ENCODE measurements around the gene BCL2.

The BCL2 gene

DNA sequence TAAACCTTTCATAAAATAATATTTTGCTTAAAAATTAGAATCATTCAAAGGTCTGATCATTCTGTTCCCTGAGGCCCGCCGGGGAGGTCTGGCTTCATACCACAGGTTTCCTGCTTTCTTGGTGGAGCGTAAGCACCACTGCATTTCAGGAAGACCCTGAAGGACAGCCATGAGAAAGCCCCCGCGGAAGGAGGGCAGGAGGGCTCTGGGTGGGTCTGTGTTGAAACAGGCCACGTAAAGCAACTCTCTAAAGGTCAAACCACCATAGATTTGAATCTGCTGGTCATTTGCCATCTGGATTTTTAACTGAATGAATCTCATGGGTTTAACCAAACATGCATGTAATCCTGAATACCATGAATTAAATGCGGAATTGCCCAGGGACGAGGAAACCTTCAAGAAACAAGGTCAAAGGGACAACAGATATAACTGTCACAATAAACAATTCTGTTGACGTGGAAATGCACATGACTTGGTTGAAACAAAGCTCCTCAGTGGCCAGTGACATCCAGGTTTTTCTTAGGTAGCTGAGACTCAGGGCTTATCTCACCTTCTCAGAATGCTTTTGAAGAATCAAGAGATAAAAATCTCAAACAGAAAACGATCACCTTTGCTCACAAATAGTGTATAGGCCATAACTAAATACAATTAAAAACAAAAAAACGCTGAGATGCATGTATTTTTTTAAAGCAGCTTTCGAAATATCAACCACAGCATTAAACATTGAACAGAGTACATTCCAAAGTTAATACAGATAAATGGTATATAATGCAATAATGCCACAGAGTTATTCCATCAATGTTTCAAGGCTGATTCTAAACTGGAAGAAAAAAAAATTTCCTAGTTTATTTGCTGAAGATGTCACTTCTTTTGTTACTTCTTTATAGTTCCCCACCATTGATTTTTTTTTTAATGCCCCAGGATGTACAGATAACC lies 193.2 kb downstream of the BCL2 start:
- DNase-seq: no peak

DNA sequence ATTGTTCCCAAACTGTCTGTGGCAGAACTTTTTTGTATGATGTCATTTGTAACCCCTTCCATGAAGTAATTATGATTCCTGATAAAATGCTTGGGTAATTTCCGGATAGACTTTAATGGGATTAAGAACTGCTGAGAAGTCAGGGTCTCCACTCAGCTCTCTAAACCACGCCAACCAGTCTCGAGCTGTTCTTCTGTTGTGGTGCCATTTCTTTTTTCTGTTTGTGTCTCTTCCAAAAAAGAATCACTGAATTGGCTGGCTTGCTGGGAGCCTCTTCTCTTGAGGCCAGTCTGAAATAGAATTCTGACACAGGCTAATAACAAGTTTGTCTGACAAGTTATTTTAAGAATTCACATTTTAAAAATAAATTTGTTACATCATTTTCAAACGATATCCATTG lies 198.9 kb downstream of the BCL2 start:
- DNase-seq: no peak

DNA sequence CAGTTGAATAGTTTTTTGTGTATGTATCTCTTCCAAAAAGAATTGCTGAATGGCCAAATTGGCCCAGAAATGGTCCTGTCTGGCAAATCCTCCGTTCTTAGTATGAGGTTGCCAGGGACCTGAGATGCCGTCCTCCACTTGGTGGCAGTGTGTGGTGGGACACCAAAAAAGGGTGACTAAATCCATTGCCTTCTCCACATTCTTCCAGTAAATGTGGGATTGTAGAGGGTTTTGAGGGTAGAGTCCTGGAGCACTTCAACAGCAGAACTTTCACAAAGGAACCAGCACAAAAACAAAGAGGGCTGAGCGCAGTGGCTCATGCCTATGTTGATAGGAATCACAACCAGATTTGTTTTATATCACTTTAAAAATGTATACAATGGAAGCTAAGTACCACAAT lies 199.9 kb downstream of the BCL2 start:
- DNase-seq: peak in 39 of 58 donors; percentile 8 to 71 (median 29)

DNA sequence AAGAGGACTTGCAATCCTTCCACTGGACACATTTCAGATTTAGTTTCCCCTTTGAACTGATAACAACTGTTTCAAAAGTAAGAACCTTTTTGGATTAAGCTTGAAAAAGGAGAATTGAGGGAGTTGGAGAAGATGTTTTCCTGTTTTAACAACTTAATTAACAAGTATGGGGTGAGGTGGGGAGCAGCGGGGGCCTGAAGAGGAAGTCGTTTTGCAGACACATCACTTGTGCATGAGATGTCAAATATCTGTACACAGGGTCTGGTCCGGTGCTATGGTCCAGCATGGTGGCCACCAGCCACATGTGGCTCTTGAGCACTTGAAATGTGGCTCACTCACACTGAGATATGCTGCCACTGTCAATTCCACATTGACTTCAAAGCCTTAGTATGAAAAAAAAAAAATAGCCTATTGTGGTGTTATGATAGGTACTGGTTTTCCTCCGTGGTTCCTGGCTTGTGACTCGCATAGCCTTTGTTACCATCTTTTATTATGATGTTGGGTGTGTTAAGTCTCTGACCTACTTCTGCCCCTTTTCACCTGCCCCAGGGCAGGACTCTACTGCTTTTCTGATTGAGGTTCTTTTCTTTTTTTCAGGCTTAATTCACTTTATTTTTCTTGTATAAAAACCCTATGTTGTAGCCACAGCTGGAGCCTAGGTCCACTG lies 205.5 kb downstream of the BCL2 start:
- no peak for DNase-seq

DNA sequence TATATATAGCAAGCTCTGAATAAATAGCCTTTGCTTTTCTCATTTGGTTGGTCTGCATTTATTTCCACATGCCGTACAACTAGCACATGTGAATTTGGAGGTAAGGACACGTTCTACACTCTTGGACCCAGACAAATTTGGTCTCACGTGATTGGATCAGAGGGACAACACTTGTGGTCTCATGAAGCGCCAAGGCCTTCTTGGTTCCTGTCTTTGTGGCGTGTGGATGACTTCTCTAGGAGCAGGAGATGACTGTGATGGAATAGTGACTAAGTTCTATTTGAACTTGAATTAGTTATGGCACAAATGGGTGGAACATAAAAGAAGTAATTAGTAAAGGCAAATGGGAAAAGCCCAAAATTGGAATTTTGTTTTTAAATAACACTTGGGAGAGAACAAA lies 206.9 kb downstream of the BCL2 start:
- no peak for DNase-seq

DNA sequence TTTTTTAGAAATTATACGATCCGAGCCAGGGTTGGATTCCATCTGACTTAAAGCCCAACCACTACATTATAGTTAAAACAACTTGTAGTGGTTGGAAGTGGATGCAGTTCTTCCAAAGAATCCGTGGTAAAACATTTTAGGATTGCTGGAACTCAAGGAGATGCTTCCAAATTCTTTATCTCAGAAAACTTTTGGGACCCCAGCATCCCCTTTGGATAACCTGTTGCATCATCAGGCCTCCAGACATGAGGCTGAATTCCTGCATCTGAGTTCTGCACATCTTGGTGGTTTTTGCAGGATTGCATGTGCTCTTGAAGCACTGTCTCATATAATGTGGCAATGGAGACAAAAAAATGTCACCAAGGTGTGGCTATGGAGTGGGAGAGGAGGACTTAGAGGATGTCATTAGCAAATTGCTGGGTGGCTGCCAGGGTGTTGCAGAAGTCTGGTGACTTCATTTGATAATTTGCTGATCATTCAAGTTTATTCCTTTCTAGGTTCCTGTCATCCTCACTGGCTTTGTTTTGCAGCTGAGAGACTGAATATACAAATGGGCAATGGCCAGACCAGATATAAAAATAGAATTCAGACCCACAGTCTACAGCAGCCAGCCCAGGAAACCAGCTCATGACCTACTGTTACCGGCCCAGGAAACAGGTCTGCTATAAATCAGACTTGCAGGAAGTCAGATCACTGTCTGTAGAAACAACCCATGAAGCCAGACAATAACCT lies 207.7 kb downstream of the BCL2 start:
- DNase-seq: no peak

DNA sequence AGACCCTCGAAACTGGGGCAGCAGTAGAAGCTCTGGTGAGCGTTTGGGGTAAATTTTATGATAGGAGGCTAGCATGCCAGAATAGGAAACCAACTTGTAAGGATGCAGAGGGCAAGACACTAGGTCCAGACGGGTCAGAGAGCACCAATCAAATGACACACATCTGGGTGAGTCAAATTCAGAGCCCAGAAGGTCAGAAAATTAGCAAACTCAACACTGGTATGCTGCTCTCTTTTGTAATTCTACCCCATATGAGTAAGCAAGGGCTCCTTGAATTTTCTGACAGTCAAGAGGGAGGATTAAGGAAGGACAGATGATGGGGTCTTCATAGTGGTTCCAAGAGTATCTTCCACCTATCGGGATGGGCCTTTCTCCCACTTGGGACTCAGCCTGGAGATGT lies 209.8 kb downstream of the BCL2 start:
- no peak for DNase-seq

DNA sequence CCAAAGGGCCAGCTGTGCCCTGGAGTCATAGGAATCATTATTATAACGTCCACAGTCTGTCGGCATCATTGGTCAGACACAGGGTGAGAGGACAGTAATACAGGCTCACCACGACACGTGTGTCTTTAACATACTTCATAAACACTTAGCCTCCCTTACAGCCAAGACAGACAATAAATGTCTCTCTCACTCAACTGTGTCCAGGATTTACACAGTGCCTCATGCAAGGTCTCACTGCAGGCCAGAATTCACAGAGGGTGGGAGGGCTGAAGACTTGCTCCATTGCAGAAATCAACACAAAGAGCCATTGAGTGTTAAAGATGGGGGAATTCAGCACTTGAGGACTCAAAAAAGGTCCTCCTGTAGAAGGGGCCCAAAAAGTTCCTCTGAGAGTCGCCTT lies 210.5 kb downstream of the BCL2 start:
- no peak for DNase-seq

DNA sequence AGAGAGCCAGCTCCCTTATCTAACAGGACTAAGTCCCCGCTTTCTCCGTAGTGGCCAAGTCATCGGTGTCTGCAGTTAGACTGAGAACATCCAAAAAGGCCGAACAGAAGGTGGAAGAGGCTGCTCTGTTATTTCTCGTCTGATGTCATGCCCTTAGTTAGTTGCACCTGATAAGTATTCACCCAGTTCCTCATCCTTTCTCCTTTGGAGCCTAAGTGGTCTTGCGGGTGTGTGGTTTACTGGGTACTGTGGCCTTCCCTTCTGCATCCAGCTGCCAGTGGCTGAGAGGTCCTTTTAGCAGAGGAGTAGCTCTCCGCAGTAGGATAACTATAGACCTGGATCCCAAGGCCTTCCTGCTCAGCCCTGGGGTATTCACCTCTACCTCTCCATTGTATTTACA lies 211.6 kb downstream of the BCL2 start:
- no peak for DNase-seq

DNA sequence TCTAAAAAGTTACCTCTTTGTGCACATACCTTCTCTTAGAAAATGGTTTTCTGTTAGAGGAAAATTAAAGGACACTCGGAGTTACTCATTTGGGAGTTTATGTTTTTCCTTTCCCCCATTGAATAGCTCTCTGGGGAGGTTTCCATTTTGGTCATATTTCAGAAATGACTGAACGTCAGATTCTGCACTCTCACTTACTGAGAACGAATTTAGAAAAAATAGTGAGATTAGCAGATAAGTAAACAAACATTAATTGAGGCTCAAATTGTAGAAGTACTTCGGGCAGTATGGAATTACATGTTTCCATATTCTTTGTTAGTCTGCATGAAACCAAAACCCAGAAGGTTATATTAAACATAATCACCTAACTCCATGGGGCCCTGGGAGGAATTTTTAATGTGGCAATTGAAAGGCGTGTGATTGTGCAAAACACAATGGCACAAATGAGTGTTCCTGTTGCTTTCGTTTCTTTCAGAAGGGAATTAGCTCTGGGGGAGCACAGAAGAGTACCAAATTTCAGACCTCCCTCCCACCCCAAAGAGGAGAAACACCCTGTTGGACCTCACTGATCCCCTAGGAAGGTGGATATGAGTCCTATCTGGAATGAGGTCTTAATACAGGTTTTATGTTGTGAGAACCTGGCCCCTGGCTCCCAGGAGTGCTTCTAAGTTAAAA lies 212.3 kb downstream of the BCL2 start:
- DNase-seq: no peak

DNA sequence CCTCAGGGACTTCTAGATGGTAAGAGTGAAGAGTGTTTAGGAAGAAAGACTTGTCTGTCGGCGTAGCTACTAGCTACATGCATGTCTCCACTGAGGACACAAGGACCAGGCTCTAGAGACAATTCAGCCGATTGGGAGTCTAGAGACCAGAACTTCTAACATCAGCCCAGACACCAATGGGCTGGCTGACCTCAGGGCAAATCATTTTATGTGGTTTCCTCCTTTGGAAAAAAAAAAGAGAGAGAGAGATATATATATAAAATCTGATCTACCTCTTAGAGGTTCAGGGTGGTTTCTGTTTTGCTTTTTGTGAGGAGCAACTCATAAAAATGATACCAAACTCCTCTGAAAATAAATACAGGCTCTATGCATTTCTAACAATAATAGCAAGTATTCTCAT lies 212.8 kb downstream of the BCL2 start:
- no peak for DNase-seq

DNA sequence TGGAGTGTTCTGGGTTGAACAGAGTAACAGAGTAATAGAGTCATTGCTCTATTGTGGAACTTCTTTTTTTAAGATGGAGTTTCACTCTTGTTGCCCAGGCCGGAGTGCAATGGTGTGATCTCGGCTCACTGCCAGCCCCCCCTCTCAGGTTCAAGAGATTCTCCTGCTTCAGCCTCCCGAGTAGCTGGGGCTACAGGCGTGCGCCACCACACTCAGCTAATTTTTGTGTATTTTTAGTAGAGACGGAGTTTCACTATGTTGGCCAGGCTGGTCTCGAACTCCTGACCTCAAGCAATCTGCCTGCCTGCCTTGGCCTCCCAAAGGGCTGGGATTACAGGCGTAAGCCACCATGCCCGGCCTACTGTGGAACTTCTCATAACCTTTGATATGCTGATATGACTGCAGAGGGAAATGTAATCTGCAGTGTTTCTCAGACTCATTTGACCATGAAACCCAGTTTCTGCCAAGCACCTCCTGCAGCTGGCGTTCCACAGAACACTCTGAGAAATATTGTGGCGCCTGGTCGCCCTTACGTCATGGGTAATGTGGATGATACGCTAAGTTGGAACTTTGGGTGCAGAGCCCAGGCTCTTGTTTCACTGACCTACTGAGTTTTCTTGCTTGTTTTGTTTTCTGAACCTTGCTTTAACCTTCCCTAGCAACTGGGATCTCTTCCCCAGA lies 213.8 kb downstream of the BCL2 start:
- DNase-seq: no peak

DNA sequence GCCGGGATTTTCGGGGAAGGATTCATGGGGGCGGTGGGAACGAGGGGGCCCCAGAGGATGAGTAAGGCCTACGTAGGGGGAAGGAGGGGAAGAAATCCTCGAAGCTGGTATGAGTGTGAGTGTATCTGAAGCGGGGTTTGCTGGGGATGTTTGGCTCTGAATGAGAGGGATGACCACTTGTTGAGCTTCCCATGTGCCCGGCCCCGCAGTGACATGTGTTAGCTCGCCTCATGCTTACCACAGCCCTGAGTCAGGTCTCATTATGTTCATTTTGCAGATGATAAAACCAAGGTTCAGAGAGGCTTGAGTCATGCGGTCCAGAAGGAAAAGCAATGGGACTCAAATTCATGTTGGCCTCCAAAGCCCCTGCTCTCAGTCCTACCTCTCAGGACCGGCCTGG lies 214.7 kb downstream of the BCL2 start:
- DNase-seq: no peak

DNA sequence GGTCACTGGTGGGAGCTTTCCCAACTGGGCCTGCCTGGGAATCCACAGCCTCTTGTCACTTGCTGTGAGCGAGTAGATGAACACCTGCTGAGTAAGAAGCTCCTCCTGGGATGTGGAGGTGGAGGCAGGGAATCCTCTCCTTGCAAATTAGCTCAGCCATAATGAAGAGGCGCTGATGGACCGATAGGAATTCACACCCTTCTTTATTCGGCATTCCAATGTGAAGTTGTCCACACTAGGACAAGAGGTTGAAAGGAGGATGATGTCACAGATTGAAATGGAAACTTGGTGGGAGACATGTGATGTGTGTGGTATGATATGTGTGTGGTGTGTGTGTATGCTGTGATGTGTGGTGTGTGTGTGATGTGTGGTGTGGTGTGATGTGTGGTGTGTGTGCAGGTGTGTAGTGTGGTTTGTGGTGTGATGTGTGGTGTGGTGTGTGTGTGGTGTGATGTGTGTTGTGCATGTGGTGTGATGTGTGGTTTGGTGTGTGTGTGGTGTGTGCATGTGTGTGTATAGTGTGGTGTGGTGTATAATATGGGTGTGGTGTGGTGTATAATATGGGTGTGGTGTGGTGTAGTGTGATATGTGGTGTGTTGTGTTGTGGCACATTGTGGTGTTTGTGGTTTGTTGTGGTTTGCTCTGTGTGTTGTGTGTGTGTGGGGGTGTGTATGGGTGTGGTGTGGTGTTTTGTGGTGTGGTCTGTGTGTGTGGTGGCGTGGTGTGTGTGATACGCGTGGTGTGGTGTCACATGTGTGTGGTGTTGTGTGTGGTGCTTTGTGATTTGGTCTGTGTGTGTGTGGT lies 216.4 kb downstream of the BCL2 start:
- no peak for DNase-seq

DNA sequence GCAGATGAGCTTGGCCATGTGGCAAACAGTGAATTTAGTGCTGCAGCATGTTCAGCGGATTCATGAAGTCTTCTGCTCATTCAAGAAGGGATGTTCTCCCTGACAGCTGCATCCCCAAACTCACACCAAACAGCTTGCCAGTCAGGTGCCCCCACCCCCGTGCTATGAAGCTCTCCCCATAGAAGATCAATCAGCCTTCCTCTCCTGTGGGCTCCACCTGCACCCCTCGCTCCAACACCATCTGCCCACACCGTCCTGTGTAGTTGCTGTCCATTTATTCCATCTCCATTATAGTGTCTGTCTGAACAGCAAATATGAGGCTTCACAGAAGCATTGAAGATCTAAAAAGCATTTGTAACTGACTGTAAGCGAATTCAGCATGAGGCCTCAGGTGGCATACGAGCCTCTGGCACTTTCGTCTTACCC lies 218.9 kb downstream of the BCL2 start:
- no peak for DNase-seq

DNA sequence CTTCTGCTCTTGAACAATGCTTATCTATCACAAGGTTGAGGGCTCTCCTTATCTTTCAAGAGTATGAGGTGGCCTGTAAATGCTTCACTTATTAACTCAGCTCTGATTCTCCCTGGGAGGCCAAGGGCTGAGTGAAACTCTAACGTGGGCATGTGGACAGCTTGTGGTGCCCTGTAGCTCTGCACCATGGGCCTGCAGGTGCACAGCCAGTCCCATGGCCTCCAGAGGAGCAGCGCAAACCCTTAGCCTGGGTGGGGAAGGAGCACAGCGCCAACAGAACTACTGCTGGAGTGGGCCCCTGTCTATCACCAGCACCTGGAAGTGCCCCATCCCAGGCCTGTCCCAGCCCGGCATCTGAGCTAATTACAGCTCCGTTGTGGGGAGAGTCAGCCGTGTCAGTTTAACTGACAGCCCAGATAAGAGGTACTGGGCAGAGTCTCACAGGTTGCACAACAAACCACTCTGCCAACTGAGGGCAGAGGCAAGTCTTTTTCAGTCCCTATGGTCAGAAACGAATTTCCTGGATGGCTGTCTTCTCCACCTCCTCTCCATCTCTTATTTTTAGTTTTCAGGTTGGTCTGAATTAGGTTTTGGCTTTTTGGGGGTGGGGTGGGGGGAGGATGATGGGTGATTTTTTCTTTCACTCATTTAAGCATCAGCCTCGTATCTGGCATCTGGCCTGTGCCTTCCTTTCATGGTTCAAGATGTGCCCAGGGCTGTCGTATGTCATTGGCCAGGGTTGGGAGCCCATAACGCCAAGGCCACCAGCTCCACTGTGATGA lies 219.5 kb downstream of the BCL2 start:
- no peak for DNase-seq

DNA sequence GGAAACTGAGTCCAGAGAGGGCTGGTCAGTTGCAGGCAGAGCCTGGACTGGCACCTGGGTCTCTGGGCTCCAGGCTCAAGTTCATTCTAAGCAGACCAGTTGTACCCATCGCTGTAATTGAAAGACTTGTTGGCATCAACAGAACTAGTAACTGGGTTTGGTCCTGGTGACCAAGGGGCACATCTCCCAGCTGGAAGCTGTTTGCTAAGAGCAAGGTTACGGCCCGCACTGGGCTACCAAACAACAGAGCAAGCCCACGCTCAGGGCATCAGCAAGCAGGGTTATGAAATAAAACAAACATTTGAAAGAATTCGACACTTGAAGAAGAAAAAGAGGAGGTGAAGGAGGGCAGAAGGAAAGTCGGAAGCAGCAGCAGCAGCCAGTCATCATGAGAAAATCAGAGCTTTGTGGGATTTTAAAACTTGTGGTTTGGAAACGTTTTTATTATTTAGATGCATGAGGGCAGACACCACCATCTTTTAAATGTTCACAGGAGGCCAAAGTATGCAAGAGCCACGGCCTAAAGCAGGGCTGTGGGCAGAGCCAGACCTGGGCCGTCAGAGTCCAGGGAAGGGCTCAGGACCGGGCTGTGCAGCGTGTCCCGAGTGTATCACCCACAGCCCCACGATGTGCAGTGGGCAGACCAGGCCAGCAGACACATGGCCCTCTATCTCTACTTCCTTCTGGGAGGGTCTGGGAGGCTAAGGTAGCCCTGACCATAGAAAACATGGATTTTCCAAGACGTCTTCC lies 220.3 kb downstream of the BCL2 start:
- no peak for DNase-seq
